Endothelial cell of umbilical vein (primary cell): Measurements from ENCODE around the gene HDAC10.

Experiments used
- CTCF ChIP-seq, 2 donors: IDR thresholded peaks; 1 replicate in 1 of 2; 2 replicates in 1 of 2; pipeline ENCODE4 v1.5.1; 2011; ENCODE audit warnings: low read length in 2 of 2, mild to moderate bottlenecking in 2 of 2, moderate library complexity in 2 of 2, control low read depth in 1 of 2, inconsistent platforms in 1 of 2, low read depth in 1 of 2; ENCODE audit not compliant: insufficient read depth in 1 of 2; ENCODE audit errors: extremely low read depth in 1 of 2
- EZH2 ChIP-seq: IDR thresholded peaks from 2 replicates; pipeline ENCODE4 v1.6.1; 2012; ENCODE audit warnings: borderline replicate concordance, low read depth, mild to moderate bottlenecking, moderate library complexity, low read length, inconsistent platforms; ENCODE audit not compliant: severe bottlenecking
- GATA2 ChIP-seq: IDR thresholded peaks from 2 replicates; pipeline ENCODE4 v1.7.0; 2011; ENCODE audit warnings: low read depth, mild to moderate bottlenecking, moderate library complexity, mixed read lengths, low read length; ENCODE audit not compliant: insufficient read length, insufficient read depth
- MAX ChIP-seq: IDR thresholded peaks from 2 replicates; pipeline ENCODE4 v1.6.1; 2011; ENCODE audit not compliant: insufficient read depth, insufficient read length
- MYC ChIP-seq: IDR thresholded peaks from one replicate; pipeline ENCODE4 v1.6.1; 2011; ENCODE audit warnings: mild to moderate bottlenecking, low read depth, low read length
- POLR2A ChIP-seq: IDR thresholded peaks from 2 replicates; pipeline ENCODE4 v1.6.1; 2012; ENCODE audit warnings: low read depth, mild to moderate bottlenecking, control low read depth, low read length
- POLR2AphosphoS5 ChIP-seq: IDR thresholded peaks from 2 replicates; pipeline ENCODE4 v1.6.1; 2012; ENCODE audit warnings: low read depth, mild to moderate bottlenecking, control low read depth, low read length, moderate library complexity; ENCODE audit not compliant: insufficient read depth

GRCh38 chr22:50202130-50202666 lies 48.9 kb downstream of the HDAC10 start:
- TF ChIP-seq POLR2A = no peak
- no peak for TF ChIP-seq POLR2AphosphoS5
- TF ChIP-seq CTCF (IDR thresholded peaks at IDR 0.05; ENCODE audit: extremely low read depth in 1 of 2, insufficient read depth in 1 of 2, low read depth in 1 of 2, low read length in 2 of 2) = no peak
- no peak for TF ChIP-seq EZH2
- TF ChIP-seq GATA2 = no peak
- TF ChIP-seq MAX = no peak
- TF ChIP-seq MYC = no peak
